HG02610 (cell line): ENCODE data around the gene FOXL3.
"Not testable (repeated sequence)": the region's sequence is repeated elsewhere in the genome, so short reads cannot be mapped to it uniquely, and the experiment has no call there.

Source experiments
- ATAC-seq: cut with Tn5 transposase; IDR thresholded peaks from one replicate; pipeline ENCODE4 v1.9.1; 2021; ENCODE audit warnings: mild to moderate bottlenecking, moderate library complexity; ENCODE audit not compliant: unreplicated experiment

FOXL3 gene

DNA sequence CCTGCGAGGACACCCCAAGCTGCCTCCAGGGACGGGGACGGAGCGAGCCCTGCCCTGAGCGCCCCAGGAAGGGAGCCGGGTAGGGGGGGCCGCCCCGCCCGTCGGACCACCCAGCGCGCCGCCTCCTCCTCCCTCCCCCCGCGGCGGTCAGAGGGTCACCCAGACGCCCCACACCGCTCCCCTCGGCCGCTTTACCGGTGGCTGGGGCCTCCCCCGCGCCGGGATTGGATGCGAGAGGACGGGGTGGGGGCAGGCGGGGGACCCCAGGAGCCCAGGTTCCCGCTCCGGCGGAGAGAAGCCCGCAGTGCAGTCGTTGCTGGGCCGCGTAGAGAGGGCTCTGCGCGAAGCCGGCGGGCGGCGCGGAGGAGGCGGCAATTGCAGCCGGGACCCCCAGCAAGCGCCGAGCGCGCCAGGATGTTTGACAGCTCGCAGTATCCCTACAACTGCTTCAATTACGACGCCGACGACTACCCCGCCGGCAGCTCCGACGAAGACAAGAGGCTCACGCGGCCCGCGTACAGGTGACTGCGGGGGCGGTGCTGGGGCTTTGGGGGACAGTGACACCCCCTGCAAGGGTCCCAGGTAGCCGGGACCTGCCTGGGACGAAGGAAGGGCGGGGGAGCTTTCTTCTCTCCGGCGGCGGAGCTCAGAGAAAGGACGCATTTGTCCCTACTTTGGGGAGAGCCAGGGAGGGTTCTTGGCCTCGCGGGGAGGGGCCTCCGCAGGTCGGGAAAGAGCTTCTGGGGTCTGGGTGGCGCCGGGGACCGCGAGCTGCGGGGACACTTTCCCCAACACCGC lies at the start of gene FOXL3:
Gene FOXL3 (plus strand): TSS at position 415 of the 798 bp plus-strand sequence. CDS start 0 bp downstream, at position 415.
- ATAC-seq, result no peak

DNA sequence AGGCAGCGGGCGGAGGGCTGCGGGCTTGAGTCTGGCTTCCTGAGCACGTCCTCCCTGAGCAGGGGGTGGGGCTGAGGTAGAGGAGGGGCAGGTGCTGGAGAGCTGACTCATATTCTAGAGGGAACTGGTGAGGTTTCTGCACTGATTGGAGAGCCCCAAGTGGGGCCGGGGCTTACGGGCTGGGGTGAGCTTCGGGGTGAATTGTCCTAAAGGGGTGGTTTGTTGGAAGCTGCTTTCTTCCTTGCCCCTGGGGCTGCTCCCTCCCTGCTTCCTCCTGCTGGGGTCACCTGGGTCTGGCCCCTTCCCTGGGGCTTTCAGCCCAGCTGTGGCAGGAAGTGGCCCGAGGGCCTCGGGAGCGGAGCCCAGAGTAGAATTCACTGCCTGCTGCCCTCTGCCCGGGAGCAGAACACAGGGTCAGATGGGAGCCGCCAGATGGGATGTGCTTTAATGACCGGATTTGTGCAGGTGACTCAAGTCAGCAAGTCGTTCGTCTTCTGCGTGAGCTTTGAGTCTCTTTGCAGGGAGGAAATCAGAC lies 49.0 kb upstream of the FOXL3 start:
- no peak for ATAC-seq

DNA sequence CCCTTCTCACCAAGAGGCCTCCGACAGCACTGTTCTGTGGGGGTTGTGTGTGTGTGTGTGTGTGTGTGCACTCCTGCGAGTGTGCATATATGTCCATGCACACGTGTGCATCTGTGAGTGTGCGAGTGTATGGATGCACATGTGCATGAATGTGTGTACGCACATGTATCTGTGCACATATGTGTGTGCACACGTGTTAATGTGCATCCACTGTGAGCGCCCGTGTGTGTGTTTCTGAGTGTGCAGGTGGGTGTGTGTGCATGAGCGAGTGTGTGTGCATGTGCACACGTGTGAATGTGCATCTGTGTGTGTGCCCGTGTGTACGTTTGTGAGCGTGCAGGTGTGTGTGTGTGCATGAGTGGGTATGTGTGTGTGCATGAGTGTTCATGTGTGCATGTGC lies 48.5 kb upstream of the FOXL3 start:
- no peak for ATAC-seq

DNA sequence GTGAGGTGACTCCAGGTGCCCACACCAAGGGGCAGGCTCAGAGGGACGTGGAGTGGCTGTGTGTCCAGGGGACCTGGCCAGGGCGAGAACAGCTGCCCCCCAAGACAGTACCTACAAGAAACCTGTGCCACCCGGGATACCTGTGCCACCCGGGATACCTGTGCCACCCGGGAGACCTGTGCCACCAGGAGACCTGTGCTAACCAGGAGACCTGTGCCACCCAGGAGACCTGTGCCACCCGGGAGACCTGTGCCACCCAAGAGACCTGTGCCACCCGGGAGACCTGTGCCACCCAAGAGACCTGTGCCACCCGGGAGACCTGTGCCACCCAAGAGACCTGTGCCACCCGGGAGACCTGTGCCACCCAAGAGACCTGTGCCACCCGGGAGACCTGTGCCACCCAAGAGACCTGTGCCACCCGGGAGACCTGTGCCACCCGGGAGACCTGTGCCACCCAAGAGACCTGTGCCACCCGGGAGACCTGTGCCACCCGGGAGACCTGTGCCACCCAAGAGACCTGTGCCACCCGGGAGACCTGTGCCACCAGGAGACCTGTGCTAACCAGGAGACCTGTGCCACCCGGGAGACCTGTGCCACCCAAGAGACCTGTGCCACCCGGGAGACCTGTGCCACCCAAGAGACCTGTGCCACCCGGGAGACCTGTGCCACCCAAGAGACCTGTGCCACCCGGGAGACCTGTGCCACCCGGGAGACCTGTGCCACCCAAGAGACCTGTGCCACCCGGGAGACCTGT lies 47.0 kb upstream of the FOXL3 start:
- not testable (repeated sequence) for ATAC-seq

DNA sequence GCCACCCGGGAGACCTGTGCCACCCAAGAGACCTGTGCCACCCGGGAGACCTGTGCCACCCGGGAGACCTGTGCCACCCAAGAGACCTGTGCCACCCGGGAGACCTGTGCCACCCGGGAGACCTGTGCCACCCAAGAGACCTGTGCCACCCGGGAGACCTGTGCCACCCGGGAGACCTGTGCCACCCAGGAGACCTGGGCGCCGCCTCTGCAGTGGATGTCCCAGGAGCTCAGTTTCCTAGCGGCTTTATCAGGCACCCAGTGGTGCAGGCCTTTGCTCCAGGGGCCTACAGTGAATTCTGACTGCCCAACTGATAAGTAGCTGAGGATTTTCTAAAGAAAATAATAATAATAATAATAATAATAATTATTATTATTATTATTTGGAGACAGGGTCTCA lies 46.4 kb upstream of the FOXL3 start:
- not testable (repeated sequence) for ATAC-seq

DNA sequence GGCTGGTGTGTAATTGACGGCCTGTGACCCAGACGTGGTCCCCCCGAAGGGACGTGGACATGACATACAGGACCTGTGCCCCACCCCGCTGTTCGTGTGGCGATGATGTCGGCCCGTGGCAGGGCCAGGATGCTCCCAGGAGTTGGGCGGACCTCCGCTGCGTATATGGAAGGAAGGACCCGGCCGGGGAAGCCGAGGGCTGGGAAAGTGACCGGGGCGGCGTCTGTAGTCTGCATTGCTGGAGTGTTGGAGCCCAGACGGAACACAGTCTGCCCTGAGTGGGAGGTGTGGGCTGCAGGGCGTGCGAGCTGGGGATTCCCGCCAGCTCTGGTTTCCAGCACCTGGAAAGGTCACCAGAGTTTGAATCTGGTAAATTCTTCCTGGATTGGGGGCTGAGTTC lies 45.0 kb upstream of the FOXL3 start:
- ATAC-seq, result no peak

DNA sequence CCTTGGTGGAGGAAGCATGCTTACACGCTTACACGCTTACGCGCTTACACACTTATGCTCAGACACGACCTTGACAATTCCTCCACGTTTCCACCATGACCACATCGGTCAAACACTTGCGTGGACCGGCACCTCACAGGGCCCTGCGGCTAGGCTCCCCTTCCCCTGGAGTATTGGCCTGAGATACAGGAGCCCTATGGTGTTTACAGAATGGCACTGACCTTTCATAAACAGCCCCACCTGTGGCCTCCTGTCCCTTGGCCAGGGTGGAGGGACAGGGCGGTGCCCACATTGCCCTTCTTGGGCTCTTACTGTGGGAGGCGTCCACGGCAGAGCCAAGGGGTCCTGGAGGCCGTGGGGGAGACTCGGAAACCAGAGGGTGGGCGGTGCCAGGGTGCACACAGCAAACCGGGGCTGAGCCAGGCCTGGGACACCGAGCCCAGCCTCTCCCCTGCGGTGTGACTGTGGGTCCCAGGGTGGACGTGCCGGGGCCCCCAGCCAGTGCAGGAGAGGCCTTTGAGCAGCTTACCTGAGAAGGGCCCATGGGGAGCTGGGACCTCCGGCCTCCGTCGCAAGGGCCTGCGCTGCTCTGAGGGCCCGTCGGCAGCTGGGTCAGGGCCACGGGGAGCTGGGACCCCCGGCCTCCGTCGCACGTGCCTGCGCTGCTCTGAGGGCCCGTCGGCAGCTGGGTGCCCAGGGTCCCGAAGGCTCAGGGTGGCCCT lies 44.2 kb upstream of the FOXL3 start:
- ATAC-seq, result no peak

DNA sequence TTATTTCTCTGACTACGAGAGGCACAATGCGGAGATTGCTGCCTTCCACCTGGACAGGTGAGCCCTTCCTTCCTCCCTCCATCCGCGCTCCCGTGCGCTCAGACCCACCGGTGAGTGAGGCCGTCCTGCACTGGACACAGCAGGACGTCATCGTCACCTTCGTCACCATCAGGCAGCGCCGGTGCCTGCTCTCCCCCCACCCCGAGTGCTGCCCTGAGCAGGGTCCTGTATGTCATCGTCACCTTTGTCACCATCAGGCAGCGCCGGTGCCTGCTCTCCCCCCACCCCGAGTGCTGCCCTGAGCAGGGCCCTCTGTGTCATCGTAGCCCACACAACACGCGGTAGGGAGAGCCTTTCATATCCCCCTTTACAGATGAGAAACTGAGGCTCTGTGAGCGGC lies 43.5 kb upstream of the FOXL3 start:
- ATAC-seq, result no peak

DNA sequence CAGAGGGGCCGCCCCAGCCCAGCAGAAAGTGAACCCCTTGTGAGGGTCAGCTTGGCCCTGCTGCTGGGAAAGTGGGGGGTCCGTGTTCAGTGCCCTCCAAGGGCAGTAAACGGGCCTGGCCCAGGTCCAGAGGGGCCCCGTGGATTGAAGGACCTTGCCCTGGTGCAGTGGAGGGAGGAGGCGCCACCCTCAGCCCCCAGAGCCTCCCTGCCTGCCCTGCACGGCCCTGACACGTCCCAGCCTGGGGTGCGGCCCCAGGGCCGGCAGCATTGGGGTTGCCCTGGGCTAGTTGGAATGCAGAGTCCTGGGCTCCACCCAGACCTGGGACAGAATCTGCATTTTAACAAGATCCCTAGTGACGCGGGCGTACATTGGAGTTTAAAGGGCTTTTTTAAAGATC lies 42.8 kb upstream of the FOXL3 start:
- no peak for ATAC-seq

DNA sequence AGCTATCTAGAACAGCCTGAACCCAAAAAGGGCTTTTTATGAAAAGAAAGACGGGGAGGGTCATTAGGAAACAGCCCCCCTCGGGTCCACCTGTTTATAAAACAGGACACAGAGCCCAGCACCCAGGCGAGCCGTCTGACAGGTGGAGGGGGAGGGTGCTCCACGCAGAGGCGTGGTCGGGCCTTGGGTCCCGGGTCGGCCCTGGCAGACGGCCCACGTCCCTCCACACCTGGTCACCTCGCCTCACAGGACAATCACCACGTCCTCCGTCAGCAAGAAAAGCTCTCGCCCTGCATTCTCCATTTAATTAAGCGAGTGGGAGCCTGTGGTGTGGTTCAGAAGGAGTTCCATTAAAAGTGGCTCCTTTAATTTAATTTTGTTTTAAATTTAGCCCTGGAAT lies 42.3 kb upstream of the FOXL3 start:
- ATAC-seq, result no peak

DNA sequence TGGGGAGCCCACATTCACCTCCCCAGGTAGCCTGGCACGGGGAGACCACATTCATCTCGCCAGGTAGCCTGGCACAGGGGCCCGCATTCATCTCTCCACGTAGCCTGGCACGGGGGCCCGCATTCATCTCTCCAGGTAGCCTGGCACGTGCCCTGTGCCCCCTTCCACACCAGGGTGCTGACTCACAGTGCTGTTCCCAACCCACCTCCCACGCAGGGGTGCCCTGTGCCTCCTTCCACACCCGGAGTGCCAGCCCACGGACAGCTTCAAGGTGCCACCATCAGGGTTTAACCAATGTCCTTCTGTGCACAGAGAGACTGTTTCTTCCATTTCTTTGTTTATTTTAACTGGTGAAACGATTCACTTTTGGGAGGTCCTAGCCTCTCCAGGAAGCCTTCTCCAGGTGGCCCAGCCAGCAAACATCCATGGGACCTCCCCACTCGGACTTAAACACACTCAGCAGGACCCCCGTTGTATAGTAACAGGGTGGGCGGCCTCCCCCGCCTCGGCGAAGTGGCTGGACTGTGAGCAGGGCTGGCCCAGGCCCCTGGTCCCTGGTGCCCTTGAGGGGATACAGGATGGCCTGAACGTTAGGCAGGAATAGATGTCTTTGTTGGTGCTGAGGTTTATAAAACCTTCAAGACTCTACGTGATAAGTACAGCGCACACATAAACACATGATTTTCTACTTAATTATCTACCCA lies 41.1 kb upstream of the FOXL3 start:
- ATAC-seq, result no peak

DNA sequence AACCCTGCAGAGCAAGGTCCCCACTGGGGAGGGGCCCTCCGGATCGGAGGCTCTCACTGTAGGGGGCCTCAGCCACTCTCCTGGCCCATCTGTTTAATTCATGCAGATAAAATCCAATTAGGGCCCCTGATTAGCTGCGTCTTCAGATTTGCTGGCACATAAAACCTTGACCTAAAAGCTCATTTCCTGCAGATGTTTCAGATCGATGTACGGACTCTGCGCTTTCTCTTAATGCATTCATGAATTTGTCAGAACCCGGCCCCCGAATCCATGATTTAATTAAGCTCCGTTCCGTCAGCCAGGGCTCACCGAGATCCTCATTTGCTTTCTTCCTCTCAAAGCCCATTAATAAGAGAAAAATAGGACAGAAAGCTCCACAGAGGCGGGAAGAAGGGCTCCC lies 40.0 kb upstream of the FOXL3 start:
- no peak for ATAC-seq

DNA sequence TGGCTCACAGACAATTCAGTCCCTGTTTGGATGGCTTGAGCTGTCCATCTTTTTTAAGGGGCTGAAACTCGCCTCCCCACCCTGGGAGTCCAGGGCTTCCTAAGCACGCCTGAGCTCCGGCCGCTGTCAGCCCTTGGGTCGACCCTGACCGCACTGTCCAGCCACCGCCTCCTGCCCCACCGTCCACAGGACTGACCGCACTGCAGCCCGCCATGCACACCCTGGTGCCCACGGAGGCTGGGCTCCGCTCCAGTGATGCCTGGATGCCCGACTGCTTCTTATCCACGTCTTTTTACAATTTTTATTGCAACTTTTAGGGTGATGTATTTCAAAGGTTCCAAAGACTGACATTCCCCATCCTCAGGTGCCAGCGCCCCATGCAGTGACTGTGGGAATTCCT lies 39.4 kb upstream of the FOXL3 start:
- ATAC-seq, result no peak

DNA sequence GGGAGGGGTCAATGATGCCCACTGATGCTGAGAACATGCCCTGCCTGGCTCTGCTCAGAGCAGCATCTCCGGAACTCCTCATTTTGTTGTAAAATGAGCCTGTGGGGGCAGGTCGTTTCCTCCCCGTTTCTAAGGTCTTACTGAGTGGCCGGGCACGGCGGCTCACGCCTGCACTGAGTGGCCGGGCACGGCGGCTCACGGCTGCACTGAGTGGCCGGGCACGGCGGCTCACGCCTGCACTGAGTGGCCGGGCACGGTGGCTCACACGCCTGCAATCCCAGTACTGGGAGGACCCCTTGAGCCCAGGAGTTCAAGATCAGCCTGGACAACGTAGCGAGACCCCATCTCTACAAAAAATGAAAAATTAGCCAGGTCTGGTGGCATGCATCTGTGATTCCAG lies 39.0 kb upstream of the FOXL3 start:
- no peak for ATAC-seq

DNA sequence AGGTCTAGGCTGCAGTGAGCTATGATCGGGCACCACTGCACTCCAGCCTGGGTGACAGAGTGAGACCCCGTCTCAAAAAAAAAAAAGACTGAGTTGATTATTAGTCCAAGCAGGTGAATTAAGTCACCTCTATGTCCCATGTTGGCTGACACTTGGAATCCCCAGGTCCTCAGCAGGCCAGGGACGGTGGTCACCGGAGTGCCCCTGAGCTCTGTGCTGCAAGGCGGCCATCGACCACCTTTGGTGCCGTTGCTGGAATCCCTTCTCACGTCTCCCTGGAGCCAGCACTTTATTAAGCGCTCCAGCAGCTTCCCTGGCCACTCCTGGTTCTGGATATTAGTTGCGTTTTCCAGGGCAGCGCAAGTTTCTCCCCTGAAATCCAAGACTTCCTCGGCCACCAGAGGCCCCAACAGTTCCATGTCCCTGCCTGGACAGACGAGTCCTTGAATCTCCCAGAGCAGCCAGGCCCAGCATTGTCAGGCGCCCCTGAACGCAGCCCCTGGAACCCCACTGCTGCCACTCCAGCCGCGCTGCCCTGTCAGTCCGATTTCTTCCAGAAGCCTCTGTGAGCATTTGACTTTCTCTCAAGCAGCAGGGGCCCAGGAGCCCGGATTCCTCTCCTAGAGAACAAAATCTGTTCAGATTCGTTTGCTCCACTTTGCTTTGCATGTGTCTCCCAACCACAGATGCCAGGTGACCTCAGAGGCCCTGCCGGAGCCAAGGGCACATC lies 38.4 kb upstream of the FOXL3 start:
- ATAC-seq, result no peak

DNA sequence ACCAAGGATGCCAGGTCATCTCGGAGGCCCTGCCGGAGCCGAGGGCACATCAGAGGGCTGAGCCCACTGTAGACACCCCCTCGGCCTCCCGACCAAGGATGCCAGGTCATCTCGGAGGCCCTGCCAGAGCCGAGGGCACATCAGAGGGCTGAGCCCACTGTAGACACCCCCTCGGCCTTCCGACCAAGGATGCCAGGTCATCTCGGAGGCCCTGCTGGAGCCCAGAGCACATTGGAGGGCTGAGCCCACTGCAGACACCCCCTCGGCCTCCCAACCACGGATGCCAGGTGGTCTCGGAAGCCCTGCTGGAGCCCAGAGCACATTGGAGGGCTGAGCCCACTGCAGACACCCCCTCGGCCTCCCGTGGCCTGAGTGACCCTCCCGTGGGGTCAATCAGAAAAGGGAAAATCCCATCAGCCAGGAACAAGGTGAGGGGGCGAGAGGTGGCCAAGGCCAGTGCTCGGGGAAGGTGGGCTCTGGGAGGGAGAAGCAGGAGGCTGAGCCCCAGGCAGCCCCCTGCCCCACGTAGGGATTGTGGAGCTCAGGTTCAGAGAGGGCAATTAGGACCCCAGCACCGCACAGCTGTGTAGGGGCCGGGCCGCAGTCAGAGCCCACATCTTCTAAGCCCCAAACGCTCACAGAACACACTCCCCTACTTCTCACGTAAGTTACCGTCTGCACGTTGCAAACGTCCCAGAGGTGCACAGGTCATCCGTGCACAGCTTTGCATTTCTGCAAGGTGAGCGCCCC lies 37.6 kb upstream of the FOXL3 start:
- ATAC-seq, result no peak

DNA sequence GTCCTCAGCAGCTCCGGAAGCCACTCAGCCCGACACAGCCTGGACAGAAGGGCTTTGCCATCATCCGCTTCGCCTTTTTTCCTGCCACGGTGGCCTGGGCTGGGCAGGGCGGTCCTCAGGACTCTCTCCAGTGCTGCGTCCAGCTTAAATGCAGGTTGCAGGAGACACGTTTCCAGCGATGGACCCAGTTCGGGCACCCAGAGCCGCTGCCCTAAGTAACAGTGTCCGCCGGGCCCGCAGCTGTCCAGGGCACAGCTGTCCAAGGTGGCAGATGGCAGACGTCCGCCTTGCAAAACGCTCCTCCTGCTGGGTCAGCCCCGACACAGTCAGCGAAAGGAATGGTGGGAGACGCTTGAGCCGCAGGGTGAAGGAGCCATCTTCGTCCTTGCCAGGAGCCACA lies 37.0 kb upstream of the FOXL3 start:
- no peak for ATAC-seq

DNA sequence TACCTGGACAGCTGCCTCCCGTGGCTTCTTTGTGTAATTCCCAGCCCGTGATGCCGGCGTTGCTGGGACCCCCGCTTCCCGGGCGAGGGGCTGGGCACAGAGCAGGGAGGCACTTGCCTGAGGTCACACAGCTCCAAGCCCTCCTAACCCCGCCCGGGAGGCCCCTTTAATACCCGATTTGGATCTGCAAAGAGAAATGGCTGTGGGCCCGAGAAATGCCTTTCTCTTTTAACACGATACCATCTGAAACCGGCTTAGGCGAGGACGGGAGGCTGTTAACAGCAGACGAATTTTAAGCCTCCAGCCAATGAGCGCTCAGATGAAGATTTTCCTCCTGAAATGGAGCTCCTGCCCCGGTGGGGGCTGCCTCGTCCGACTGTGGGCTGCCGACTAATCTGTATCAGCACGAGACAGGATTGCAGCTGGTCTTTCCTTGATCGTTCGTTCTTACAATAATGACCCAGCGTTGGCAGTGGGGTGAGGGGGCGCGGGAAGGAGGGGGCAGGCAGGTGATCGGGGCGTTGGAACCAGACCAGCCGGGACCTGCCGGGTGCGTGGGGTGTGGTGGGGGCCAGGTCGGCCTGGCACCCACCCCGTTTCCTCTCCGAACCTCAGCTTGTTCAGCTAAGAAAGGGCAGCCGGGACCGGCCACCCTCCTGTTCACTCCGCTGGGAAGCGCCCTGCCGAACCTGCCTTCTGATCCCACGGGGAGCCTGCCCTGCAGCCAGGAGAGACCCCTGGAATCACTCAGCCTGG lies 36.2 kb upstream of the FOXL3 start:
- no peak for ATAC-seq
